GM18499 (cell line): ENCODE data around the gene RNASE13.

Experiments
- ATAC-seq: cut with Tn5 transposase; IDR thresholded peaks from one replicate; pipeline ENCODE4 v1.9.1; 2021; ENCODE audit warnings: moderate number of reproducible peaks; ENCODE audit not compliant: insufficient read depth, unreplicated experiment

Gene RNASE13, protein sequence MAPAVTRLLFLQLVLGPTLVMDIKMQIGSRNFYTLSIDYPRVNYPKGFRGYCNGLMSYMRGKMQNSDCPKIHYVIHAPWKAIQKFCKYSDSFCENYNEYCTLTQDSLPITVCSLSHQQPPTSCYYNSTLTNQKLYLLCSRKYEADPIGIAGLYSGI

DNA sequence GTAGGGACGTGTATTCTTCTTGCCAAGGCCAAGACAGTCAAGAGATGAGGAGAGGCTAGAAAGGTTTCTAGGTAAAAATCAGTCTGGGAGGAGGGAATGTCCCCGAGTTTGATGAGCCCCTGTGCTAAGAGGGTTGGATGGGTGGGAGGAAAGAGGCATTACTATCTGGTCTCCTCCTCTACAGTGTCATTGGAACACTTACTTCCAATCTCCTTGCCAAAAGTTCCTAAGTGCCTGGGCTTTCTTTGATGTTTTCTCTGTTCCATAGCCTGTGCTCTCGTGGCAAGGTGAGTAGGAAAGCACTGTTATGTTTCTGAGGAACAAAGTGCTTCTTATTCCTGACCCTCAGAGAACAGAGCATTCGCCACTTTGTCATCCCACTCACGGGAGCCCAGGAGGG lies at the start of gene RNASE13:
Gene RNASE13, minus strand, starts transcription at position 101 of the 400 bp plus-strand sequence. CDS start 519 bp downstream, outside the sequence.
- no peak for ATAC-seq

DNA sequence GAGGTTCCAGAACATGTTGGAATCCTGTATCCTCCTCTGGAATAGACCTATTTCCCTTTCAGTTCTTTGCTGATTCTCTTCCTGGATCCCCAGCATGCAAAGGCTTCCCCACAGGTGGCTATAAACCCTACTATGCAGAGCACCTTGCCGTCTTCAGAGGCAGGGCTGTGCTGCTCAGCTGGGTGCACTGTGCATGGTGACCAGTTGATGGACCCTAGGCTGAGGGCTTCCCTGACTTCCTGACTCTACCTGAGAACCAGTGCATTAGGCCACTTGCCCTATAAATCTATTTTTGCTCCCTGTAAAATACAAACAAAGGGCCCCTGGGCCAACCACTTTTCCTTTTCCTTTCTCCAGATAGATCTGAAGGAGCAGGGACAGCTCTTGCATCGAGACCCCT lies 49.8 kb upstream of the RNASE13 start:
- no peak for ATAC-seq

DNA sequence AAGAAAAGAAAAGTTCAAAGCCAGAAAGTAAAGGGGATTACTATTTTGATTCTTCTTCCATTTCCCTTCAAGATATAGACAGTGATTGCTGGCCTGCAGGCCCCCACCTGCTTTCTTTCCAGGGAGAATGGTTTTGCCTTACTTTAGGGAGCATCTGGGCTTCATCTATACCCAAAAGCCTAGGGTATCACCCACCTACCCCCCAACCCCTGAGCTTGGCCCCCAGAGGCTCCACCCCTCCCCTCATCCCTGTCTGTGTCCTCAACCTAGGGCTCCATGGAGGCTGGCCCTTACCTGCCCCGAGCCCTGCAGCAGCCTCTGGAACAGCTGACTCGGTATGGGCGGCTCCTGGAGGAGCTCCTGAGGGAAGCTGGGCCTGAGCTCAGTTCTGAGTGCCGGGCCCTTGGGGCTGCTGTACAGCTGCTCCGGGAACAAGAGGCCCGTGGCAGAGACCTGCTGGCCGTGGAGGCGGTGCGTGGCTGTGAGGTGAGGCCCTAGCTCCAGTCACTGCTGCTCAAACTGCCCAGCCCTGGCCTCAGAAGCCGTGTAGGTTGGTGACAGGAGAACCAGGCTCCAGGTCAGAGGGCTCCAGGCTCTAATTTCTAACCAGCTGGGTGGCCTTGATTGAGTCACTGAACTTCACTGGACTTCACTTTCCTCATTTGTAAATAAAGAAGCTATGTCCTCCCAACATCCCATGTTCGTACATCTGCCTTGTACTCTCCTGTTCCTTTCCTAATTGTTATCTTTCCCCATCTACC lies 49.1 kb upstream of the RNASE13 start:
- no peak for ATAC-seq

DNA sequence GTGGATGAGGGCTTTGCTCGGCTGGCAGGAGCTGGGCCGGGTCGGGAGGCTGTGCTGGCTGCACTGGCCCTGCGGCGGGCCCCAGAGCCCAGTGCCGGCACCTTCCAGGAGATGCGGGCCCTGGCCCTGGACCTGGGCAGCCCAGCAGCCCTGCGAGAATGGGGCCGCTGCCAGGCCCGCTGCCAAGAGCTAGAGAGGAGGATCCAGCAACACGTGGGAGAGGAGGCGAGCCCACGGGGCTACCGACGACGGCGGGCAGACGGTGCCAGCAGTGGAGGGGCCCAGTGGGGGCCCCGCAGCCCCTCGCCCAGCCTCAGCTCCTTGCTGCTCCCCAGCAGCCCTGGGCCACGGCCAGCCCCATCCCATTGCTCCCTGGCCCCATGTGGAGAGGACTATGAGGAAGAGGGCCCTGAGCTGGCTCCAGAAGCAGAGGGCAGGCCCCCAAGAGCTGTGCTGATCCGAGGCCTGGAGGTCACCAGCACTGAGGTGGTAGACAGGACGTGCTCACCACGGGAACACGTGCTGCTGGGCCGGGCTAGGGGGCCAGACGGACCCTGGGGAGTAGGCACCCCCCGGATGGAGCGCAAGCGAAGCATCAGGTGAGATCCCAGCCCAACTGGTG lies 47.0 kb upstream of the RNASE13 start:
- no peak for ATAC-seq

DNA sequence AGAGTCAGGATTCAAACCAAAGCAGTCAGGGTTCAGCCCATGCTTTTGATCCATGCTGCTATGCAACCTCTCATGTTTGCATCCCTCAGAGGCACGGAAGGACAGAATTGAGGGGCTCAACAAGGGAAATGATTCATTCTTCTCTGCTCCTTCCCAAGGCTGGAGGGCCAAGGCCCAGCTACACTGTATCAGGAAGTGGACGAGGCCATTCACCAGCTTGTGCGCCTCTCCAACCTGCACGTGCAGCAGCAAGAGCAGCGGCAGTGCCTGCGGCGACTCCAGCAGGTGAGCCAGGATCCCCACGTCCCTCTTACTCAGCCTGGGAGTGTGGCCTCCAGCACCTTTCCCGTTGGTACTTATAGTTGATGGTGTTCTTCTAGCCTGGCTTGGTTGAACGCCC lies 44.1 kb upstream of the RNASE13 start:
- no peak for ATAC-seq

DNA sequence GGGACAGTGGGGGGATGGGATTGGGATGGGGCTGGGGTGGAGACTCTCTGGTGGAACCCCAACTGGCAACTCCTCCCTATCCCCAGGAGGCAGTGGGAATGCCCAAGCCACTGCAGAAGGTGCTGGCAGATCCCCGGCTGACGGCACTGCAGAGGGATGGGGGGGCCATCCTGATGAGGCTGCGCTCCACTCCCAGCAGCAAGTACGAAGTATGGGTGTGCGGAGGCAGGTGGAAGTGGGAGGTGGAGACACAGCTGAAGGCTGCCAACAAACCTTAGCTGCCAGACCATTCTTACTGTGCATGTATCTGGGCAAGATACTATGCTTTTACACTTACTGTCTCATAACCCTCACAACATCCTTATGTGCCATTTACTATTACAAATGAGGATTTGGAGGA lies 43.7 kb upstream of the RNASE13 start:
- no peak for ATAC-seq

DNA sequence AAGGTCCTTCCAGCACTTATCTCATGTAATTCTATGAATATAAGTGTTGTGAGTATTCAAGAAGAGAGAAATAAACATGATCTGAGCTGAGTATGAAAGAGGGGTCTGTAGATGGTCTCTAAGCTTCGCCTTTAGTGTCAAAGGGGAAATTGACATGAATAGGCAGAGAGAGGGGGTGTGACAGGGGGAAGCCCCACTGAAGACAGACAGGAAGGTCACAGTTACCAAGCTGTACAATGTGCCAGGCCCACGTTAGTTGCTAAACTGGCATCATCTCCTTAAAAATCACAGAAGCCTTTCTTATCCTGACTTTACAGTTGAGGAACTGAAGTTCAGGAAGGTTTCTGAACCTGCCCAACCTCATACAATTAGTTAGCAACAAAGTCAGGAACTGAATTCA lies 43.1 kb upstream of the RNASE13 start:
- ATAC-seq, result no peak

DNA sequence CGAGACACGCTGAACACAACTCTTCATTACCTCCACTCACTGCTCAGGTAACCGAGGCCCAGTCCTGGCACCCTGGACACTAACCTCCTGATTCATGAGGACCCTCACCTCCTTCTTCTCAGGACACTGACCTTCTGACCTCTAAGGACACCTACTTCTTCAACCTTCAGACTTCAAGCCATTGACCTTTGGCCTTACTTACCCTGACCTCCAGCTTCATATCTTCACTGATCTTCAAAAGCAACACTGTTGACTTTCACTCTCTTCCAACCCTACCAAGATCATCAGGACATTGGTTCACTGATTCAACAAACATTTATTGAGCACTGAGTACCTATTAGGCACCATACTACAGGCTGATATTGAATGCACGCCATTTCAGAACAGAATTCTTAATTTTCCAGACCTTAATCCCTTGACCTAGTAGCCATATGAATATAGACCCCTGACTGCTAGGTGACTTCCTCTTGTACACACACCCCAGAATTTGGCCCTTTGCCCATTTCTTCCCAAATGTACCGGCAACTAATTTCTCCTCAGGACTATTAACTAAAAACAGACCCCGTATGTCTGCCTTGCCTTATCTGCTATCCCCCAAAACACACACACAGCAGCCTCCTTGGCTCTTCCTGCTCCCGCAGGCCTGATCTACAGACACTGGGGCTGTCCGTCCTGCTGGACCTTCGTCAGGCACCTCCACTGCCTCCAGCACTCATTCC lies 41.3 kb upstream of the RNASE13 start:
- ATAC-seq, result no peak

DNA sequence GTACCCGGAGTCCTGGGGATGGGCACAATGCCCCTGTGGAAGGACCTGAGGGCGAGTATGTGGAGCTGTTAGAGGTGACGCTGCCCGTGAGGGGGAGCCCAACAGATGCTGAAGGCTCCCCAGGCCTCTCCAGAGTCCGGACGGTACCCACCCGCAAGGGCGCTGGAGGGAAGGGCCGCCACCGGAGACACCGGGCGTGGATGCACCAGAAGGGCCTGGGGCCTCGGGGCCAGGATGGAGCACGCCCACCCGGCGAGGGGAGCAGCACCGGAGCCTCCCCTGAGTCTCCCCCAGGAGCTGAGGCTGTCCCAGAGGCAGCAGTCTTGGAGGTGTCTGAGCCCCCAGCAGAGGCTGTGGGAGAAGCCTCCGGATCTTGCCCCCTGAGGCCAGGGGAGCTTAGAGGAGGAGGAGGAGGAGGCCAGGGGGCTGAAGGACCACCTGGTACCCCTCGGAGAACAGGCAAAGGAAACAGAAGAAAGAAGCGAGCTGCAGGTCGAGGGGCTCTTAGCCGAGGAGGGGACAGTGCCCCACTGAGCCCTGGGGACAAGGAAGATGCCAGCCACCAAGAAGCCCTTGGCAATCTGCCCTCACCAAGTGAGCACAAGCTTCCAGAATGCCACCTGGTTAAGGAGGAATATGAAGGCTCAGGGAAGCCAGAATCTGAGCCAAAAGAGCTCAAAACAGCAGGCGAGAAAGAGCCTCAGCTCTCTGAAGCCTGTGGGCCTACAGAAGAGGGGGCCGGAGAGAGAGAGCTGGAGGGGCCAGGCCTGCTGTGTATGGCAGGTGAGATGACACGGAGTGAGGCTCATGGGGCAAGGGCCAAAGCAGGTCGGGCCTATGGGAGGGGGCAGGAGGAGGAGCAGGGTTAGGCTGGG lies 40.0 kb upstream of the RNASE13 start:
- no peak for ATAC-seq

DNA sequence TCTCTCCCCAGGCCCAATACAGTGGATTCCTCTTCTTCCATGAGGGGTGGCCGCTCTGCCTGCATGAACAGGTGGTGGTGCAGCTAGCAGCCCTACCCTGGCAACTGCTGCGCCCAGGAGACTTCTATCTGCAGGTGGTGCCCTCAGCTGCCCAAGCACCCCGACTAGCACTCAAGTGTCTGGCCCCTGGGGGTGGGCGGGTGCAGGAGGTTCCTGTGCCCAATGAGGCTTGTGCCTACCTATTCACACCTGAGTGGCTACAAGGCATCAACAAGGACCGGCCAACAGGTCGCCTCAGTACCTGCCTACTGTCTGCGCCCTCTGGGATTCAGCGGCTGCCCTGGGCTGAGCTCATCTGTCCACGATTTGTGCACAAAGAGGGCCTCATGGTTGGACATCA lies 39.3 kb upstream of the RNASE13 start:
- ATAC-seq, result no peak

DNA sequence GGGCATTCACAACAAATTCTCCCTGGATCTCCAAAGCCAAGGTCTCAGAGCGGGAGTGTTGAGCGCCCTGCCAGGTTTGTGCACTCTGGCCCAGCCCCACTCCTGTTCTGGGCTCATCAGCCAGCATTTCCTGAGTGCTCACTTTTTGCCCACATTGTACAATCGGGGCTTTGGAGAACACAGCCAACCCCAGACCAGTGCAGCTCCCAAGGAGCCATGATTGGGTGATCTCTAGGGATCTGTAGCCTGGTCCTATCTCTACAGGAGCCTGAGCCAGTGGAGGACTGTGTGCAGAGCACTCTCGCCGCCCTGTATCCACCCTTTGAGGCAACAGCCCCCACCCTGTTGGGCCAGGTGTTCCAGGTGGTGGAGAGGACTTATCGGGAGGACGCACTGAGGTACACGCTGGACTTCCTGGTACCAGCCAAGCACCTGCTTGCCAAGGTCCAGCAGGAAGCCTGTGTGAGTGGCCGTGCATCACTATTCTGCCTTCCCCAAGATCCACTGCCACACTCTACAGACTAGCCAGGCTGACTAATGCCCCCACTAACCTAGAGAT lies 38.3 kb upstream of the RNASE13 start:
- ATAC-seq, result no peak

DNA sequence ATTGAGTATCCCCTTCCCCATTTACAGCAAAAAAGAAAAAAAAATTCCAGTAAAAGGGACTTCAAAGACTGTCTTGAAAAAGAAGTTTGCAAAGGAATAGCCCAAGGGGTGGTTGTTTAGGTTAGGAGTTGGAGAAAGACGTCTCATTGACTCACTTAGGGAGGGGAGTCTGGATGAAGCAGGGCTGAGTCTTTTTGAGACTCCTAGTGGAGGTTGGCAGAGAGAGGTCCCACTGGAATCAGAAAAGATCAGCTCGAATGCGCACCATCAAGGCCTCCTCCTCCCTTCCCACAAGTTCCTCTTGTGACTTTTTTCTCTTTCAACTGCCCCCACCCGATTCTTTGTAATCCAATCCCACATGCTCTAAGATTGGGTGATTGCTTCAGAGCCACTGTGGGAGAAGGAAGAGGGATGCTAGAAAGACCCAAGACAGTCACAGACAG lies 37.4 kb upstream of the RNASE13 start:
- ATAC-seq, result no peak

DNA sequence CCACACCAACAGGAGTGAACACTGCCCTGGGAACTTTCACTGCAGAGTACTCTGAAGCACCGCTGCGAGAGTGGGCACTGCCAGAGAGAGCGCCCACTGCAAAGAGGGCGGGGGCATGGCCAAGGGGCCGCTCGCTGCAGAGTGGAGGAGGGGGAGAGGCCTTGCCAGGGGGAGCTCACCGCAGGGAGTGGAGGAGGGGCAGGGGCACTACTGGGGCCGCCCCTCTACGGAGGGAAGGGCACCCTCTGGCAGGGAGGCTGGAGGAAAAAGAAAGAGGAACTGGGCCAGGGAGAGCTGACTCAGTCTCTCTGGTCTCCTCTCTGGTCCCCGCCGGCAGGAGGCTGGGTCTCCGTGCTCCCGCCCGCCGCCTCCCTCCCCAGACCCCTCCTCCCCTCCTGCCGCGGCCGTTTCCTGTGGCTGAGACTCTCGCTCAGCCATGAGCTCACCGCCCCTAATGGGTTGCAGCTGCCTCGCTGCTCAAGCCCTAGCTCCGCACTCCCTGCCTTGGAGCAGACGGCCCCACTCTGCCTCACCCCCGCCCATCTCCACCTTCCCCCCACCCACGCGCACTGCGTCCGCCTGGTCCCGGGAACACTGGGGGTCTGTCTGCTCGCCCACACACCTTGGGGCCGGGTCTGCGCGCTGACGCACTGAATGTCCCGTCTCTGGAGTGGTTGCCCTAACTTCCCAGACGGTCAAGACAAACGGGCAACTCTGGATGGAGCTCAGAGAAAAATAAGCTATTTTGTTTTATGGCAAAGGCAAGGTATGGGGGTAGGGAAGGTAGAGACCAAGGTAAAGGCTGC lies 36.8 kb upstream of the RNASE13 start:
- ATAC-seq, result peak; percentile 53

DNA sequence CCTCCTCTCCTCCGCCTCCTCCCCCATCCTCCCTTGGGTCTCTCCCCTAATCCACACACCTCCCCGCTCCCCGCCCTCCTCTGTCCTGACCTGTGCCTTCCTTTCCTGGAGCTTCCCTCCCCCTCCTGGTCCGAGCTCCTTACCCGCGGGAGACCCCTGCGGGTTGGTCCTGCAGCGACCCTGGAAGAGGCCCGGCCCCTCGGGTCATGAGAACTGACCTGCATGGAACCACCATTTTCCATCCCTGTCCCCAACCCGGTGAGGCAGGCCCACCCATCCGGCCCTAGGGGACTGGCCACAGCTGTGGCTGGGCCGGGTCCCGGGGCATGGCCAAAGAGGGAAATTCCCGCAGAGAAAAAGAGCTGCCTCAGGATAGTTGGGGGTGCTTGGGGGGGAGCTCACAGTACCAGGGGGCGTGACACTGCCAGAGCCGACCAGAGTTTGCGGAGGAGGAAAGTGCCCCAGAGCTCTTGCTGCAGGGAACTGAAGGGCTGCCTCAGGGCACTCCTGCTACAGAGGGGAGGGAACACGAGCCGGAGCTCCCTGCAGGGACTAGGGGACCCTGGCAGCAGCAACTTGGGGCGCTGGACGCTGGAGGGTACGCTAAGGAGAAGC lies 36.1 kb upstream of the RNASE13 start:
- ATAC-seq, result no peak

DNA sequence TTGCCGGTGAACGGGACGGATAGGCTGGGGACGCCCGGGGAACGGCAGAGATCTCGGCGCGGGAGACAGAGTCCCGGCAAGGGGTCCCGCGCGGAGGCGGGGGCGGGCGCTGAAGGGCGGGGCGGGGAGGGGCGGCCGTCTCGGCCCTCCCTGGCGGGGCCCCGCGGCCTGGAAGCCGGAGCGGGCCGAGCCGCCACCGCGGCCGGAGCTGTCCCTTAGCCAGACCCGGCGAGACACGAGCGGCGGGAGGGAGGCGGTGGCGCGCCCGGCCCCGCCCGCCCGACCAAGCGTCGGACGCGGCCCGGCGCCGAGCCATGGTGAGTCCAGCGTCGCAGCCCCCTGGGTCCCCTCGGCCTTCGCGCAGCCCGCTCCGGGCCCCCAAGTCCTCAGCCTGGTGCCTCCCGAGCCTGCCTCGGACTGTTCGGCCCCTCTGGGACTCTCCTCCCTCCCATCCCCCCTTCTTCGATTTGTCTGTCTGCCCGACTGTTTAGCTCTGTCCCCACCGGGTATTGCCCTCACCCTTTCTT lies 35.5 kb upstream of the RNASE13 start, which contains the start of gene ARHGEF40:
Gene ARHGEF40, plus strand, starts transcription at position 222 of the 527 bp plus-strand sequence. Its CDS starts 93 bp downstream, at position 315.
- ATAC-seq, result no peak

DNA sequence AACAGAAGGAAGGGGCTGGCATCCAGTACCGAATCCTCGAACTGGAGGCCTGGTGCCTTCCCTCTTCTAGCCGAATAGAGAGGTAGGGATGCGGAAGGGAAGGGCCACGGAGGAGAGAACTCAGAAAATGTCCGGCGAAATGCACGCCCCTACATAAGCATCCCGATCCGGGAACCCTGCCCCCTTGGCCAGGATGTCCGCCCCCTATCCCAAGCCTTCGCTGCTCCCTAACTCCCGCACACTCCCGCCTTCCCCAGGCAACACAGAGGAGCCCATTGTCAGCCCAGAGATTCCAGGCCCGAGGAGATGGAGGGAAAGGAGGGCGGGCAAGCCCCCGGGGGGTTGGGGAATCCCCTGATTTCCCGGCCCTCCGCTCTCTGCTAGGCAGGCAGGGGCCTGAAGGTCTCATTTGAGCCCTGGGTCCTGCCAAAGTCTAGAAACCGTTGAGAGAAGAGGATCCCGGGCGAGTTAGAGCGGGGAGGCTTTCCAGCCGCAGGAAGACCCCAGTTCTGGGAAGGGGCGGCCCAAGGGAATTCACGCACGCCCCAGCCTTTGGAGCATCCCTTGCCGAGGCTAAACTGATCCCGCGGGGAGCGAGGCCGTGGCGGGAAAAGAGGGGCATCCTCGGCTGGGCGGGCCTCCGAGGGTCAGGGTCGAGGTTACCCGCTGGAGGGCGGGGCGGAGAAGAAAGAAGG lies 34.9 kb upstream of the RNASE13 start:
- ATAC-seq, result no peak

DNA sequence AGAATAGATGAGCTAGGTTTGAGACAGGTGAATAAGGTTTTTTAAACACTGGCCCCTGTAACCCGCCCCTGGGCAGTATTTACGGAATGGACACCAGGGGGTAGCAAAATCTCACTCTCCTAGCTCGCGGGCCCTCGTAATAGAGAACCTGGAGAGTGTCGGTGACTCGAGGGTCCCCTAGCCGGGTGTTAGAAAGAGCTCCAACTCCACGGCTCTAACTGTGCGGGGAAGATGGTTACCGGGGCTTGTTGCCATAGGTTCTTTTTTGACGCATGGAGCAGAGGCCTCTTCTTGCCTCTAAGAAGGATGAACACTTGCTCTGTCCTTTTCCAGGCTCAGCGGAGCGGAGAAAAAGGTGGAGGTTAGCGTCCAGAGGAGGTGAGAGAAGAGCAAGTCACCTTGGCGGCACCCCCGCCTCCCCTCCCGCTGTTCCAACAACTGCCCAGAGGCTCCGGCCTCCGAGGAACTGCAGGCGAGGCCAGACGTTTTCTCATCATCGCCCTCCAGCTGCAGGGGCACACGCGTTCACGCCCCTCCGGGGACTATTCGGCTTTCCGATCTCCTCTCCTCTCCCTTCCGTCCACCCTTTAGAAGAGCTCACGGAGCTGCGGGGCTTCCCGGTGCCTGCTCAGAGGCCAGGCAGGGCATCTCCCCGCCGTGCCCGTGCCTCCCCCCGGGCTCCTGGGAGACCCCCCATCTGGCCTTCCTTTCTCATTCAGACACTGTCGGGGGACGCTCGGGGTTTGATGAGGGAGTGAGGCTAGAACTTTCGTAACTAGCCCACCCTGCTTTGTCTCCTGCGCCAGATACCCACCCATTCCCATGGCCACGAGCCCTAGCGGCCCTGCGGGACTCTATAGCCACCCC lies 34.1 kb upstream of the RNASE13 start:
- no peak for ATAC-seq
